GM21717 (cell line): Measurements from ENCODE around the gene ANKDD1A.

Experiments used
- ATAC-seq: cut with Tn5 transposase; IDR thresholded peaks from one replicate; pipeline ENCODE4 v1.9.1; 2021; ENCODE audit warnings: mild to moderate bottlenecking, moderate library complexity; ENCODE audit not compliant: unreplicated experiment

Gene ANKDD1A

GRCh38 chr15:64921711-64922110 lies 10.0 kb downstream of the ANKDD1A start:
- no peak for ATAC-seq

- ATAC-seq = no peak
These were observed 11.8 kb downstream of the ANKDD1A start for GRCh38 chr15:64923546-64923945.

- ATAC-seq = no peak
These were observed 13.9 kb downstream of the ANKDD1A start for GRCh38 chr15:64925335-64926330.

- ATAC-seq = no peak
These were observed 15.0 kb downstream of the ANKDD1A start for GRCh38 chr15:64926661-64927060.

- no peak for ATAC-seq
These were observed 17.0 kb downstream of the ANKDD1A start for GRCh38 chr15:64928626-64929220.

GRCh38 chr15:64930019-64930652 lies 18.4 kb downstream of the ANKDD1A start:
- ATAC-seq = peak; percentile 58

- ATAC-seq = no peak
These were observed 19.2 kb downstream of the ANKDD1A start for GRCh38 chr15:64930778-64931371.

GRCh38 chr15:64931381-64931780 lies 19.7 kb downstream of the ANKDD1A start:
- no peak for ATAC-seq

GRCh38 chr15:64934023-64934422 lies 22.3 kb downstream of the ANKDD1A start:
- ATAC-seq = no peak

GRCh38 chr15:64938192-64938591 lies 26.5 kb downstream of the ANKDD1A start:
- ATAC-seq = no peak

GRCh38 chr15:64942356-64942755 lies 30.7 kb downstream of the ANKDD1A start:
- ATAC-seq = no peak

- ATAC-seq = no peak
These were observed 32.0 kb downstream of the ANKDD1A start for GRCh38 chr15:64943512-64944225.

GRCh38 chr15:64944961-64945360 lies 33.3 kb downstream of the ANKDD1A start:
- ATAC-seq = no peak

GRCh38 chr15:64947211-64947610 lies 35.5 kb downstream of the ANKDD1A start:
- no peak for ATAC-seq

- ATAC-seq = no peak
These were observed 37.2 kb downstream of the ANKDD1A start for GRCh38 chr15:64948916-64949315.

- ATAC-seq = no peak
These were observed 37.9 kb downstream of the ANKDD1A start for GRCh38 chr15:64949383-64950186.

- ATAC-seq = no peak
These were observed 39.2 kb downstream of the ANKDD1A start for GRCh38 chr15:64950888-64951287.

GRCh38 chr15:64951777-64952418 lies 40.2 kb downstream of the ANKDD1A start:
- ATAC-seq = no peak

- ATAC-seq = no peak
These were observed 42.7 kb downstream of the ANKDD1A start for GRCh38 chr15:64954395-64954794.
